ENCODE results near the gene GIPC1. TPM values are rescaled to one million over a fixed set of nuclear protein-coding genes. Genes with fewer than 3 reads are reported as not detected.
"Not testable (repeated sequence)": the region's sequence is repeated elsewhere in the genome, so short reads cannot be mapped to it uniquely, and the experiment has no call there.

GIPC1 gene
- total and polyA plus RNA-seq, 2 of the 4 experiments (the other 2 are of a cell fraction) = 74.2 to 133 TPM

DNA sequence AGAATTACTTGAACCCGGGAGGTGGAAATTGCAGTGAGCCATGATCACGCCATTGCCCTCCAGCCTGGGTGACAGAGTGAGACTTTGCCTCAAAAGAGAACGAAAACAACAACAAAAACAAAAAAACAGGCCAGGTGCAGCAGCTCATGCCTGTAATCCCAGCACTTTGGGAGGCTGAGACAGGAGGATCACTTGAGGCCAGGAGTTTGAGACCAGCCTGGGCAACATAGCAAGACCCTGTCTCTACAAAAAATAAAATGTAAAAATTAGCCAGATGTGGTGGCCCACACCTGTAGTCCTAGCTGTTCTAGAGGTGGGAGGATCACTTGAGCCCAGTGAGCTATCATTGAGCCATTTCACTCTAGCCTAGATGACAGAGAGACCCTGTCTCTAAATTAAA lies 43.6 kb downstream of the GIPC1 start:
- H2BK20ac ChIP-seq (ENCODE audit: low read depth, low read length); H3K56ac ChIP-seq (ENCODE audit: extremely low read depth, insufficient read depth, low read length); POLR2A ChIA-PET (ENCODE audit: unreplicated experiment); H2BK5ac ChIP-seq (ENCODE audit: low read depth, low read length, poor library complexity, severe bottlenecking); H4K91ac ChIP-seq (ENCODE audit: insufficient read depth, low read depth, low read length); H2AK5ac ChIP-seq (ENCODE audit: low read depth, low read length); H3K9ac ChIP-seq (ENCODE audit: low read depth, low read length); H4K20me1 ChIP-seq (ENCODE audit: insufficient read depth, low read length); ATAC-seq (ENCODE audit: low read depth); dilution Hi-C loops (cut with HindIII; ENCODE audit: low sequenced_read_pairs, unreplicated experiment); H3K4me1 ChIP-seq (ENCODE audit: control insufficient read depth, insufficient read depth, low read length); DNase-seq; H3K27me3 ChIP-seq (ENCODE audit: control insufficient read depth, insufficient read depth, low read length); H3K14ac ChIP-seq (replicated peaks; ENCODE audit: low read depth, low read length); CTCF ChIA-PET; H3K9me3 ChIP-seq (ENCODE audit: control insufficient read depth, insufficient read depth, low read length); in situ Hi-C loops (cut with MboI; ENCODE audit: low sequenced_read_pairs); H3K4me2 ChIP-seq (ENCODE audit: low read depth, low read length); H3K23ac ChIP-seq (ENCODE audit: low read depth, low read length); H4K5ac ChIP-seq (ENCODE audit: low read depth, low read length); intact Hi-C loops (cut with micrococcal nuclease); H3K4ac ChIP-seq (ENCODE audit: low read depth, low read length); BruUV-seq (replicated peaks); H2BK15ac ChIP-seq (ENCODE audit: low read depth, low read length); H3K27ac ChIP-seq (ENCODE audit: insufficient read depth, low read length); H2BK120ac ChIP-seq (ENCODE audit: low read depth, low read length); H4K8ac ChIP-seq (ENCODE audit: low read depth in 2 of 2, low read length in 2 of 2); H2AK9ac ChIP-seq (replicated peaks; ENCODE audit: low read depth, low read length, poor library complexity); H2AFZ ChIP-seq (replicated peaks; ENCODE audit: low read length, poor library complexity); H3K4me3 ChIP-seq (ENCODE audit: insufficient read depth, low read depth, low read length); H3K18ac ChIP-seq (ENCODE audit: low read depth, low read length): not testable (repeated sequence)
- Histone ChIP-seq H3K9me1 (ENCODE audit: insufficient read depth, low read length) (peaks cover 11% of the 10 kb centered on the region), H3K36me3 (ENCODE audit: control insufficient read depth, insufficient read depth, low read length) (peaks cover 46% of the 10 kb centered on the region), H3K79me1 (ENCODE audit: low read depth in 1 of 2, low read length in 2 of 2) (peaks cover 0 to 14% of the 10 kb centered on the region in 2 experiments; a peak in 3 of 4 replicates)
- no CpG with 5 or more reads among the region's 3 CpGs for WGBS, 2 experiments (ENCODE audit: extremely low coverage in 2 of 2, insufficient read length in 1 of 2)
